ENCODE data around the gene GOSR2. TPM values are rescaled to one million over a fixed set of nuclear protein-coding genes. Genes with fewer than 3 reads are reported as not detected.

Gene GOSR2
- total and polyA plus RNA-seq, 2 donors (not counting 1 experiment from before 2014, with no cell fraction given) = 49.5 to 72.8 TPM

DNA sequence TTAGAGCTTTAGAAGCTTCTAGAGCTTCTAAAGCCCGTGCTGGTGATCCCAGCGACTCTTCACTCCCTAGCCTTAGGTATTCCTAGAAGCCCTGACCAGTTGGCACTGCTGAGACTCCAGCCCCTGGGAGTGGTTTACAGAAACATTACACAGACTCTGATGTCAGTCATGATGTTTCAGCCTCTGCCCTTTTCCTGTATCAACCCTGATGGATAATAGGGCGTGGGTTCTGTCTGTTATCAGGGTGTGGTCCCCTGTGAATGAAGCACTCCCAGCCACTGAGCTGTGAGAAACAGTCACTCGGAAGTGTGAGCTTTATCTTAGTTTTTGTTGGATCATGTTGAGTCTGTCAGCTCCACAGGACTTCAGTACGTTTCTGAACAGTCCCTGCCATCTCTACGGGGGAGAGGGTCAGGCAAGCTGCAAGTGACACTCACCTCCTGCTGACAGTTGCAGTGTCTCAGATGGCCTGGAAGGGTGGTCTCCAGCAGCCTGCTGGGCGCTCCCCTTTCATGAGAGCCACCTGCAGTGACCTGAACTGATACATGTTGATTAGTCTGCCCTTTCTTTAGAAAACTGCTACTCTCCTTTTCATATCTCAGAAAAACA, 12.8 kb downstream of the GOSR2 start:
- Histone ChIP-seq H3K4me1 (ENCODE audit: control insufficient read depth, extremely low read depth, insufficient read depth, low read length) (no peaks in the 10 kb centered on the region), H3K27ac (ENCODE audit: insufficient read depth, low read length) (no peak overlapping the region), H3K9ac (ENCODE audit: insufficient read depth, low read length) (no peak overlapping the region), H3K4me3 (replicated peaks in 1 of 4; ENCODE audit: control extremely low read depth in 1 of 4, insufficient read depth in 1 of 4, low read depth in 3 of 4, low read length in 4 of 4) (no peak overlapping the region), H3K36me3 (ENCODE audit: control insufficient read depth, insufficient read depth, low read length) (peaks cover 35% of the 10 kb centered on the region), H3K79me2 (ENCODE audit: control insufficient read depth, insufficient read depth, low read length) (no peaks in the 10 kb centered on the region), H3K27me3 (ENCODE audit: control insufficient read depth, insufficient read depth, low read length) (no peaks in the 10 kb centered on the region), H3K9me3 (ENCODE audit: control insufficient read depth, insufficient read depth, low read depth, low read length) (no peaks in the 10 kb centered on the region), H3K4me2 (ENCODE audit: extremely low read depth, insufficient read depth, low read length) (no peak overlapping the region), H2AFZ (ENCODE audit: low read length) (no peak overlapping the region), H4K20me1 (ENCODE audit: control insufficient read depth, extremely low read depth, insufficient read depth, low read length) (no peaks in the 10 kb centered on the region)
- peak in 1 of 2 donors; percentile 28 for DNase-seq (ENCODE audit: low read depth in 2 of 2)
- TF ChIP-seq EZH2 (IDR thresholded peaks at IDR 0.05; ENCODE audit: low read length, missing control alignments) = no peak
- no peak for TF ChIP-seq CTCF (conservative IDR thresholded peaks at IDR 0.05 in 1 of 2, IDR thresholded peaks at IDR 0.05 in 1 of 2; ENCODE audit: low read depth in 1 of 2, low read length in 2 of 2)

DNA sequence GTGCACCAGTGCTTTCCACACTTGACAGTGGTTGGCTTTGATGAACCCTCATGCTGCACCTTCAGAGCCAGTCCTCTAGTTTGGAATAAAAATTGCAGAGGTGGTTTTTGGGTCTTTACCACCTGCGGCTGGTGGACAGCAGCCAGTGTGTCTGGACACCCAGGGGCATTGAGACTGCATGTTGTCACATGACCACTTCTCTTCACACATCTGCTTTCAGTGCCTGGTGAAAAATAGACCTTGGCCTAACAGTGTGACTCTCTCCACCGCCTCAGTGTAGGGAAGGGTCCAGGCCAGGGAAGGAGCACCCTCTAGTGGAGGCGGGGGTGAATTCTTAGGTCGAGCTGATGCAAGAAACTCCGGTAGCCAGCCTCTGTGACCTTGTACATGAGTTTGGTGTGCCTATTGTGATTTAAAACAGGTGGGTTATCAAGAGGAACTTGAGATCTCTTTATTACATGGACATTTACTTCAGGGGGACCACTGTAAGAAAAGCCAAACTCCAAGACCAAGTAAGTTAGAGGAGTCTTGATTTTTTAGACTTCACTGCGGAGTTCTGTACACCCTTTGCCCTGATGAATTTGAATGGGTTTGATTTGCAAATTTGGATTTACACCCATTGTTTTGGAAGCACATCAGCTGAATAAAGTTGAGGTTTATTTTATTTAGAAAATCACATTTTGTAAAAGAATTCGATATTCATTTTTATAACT, 17.9 kb downstream of the GOSR2 start:
- Histone ChIP-seq H2AFZ (ENCODE audit: low read length) (no peak overlapping the region), H3K79me2 (ENCODE audit: control insufficient read depth, insufficient read depth, low read length) (no peaks in the 10 kb centered on the region), H3K36me3 (ENCODE audit: control insufficient read depth, insufficient read depth, low read length) (peaks cover 20% of the 10 kb centered on the region), H3K27me3 (ENCODE audit: control insufficient read depth, insufficient read depth, low read length) (peaks cover 4% of the 10 kb centered on the region), H3K9ac (ENCODE audit: insufficient read depth, low read length) (no peak overlapping the region), H3K9me3 (ENCODE audit: control insufficient read depth, insufficient read depth, low read depth, low read length) (no peaks in the 10 kb centered on the region), H3K4me1 (ENCODE audit: control insufficient read depth, extremely low read depth, insufficient read depth, low read length) (peaks cover 3% of the 10 kb centered on the region), H3K4me3 (replicated peaks in 1 of 4; ENCODE audit: control extremely low read depth in 1 of 4, insufficient read depth in 1 of 4, low read depth in 3 of 4, low read length in 4 of 4) (no peak overlapping the region), H4K20me1 (ENCODE audit: control insufficient read depth, extremely low read depth, insufficient read depth, low read length) (no peaks in the 10 kb centered on the region), H3K27ac (ENCODE audit: insufficient read depth, low read length) (no peak overlapping the region), H3K4me2 (ENCODE audit: extremely low read depth, insufficient read depth, low read length) (no peak overlapping the region)
- peak; percentile 80 to 96 for TF ChIP-seq CTCF (conservative IDR thresholded peaks at IDR 0.05 in 1 of 2, IDR thresholded peaks at IDR 0.05 in 1 of 2; ENCODE audit: low read depth in 1 of 2, low read length in 2 of 2)
- no peak for TF ChIP-seq EZH2 (IDR thresholded peaks at IDR 0.05; ENCODE audit: low read length, missing control alignments)
- DNase-seq (ENCODE audit: low read depth in 2 of 2) = peak; percentile 55 to 69

GRCh38 chr17:46942441-46943217, 19.7 kb downstream of the GOSR2 start:
- no peak for TF ChIP-seq EZH2 (IDR thresholded peaks at IDR 0.05; ENCODE audit: low read length, missing control alignments)
- peak; percentile 94 to 99 for TF ChIP-seq CTCF (conservative IDR thresholded peaks at IDR 0.05 in 1 of 2, IDR thresholded peaks at IDR 0.05 in 1 of 2; ENCODE audit: low read depth in 1 of 2, low read length in 2 of 2)
- Histone ChIP-seq H3K4me3 (replicated peaks in 1 of 4; ENCODE audit: control extremely low read depth in 1 of 4, insufficient read depth in 1 of 4, low read depth in 3 of 4, low read length in 4 of 4) (no peak overlapping the region), H3K36me3 (ENCODE audit: control insufficient read depth, insufficient read depth, low read length) (peaks cover 16% of the 10 kb centered on the region), H3K9me3 (ENCODE audit: control insufficient read depth, insufficient read depth, low read depth, low read length) (no peaks in the 10 kb centered on the region), H3K27me3 (ENCODE audit: control insufficient read depth, insufficient read depth, low read length) (peaks cover 10% of the 10 kb centered on the region), H3K9ac (ENCODE audit: insufficient read depth, low read length) (no peak overlapping the region), H2AFZ (ENCODE audit: low read length) (no peak overlapping the region), H3K4me2 (ENCODE audit: extremely low read depth, insufficient read depth, low read length) (no peak overlapping the region), H3K27ac (ENCODE audit: insufficient read depth, low read length) (no peak overlapping the region), H4K20me1 (ENCODE audit: control insufficient read depth, extremely low read depth, insufficient read depth, low read length) (no peaks in the 10 kb centered on the region), H3K4me1 (ENCODE audit: control insufficient read depth, extremely low read depth, insufficient read depth, low read length) (peaks cover 3% of the 10 kb centered on the region), H3K79me2 (ENCODE audit: control insufficient read depth, insufficient read depth, low read length) (no peaks in the 10 kb centered on the region)
- peak; percentile 56 to 79 for DNase-seq (ENCODE audit: low read depth in 2 of 2)

Data from fibroblast of lung (primary cell).